Measurements from ENCODE around the gene RNASEH2A. TPM values are rescaled to one million over a fixed set of nuclear protein-coding genes. Genes with fewer than 3 reads are reported as not detected.

Gene RNASEH2A
- total RNA-seq, 4 donors from 2014 or later = 7.1 to 19.2 (median 14.9) TPM

DNA sequence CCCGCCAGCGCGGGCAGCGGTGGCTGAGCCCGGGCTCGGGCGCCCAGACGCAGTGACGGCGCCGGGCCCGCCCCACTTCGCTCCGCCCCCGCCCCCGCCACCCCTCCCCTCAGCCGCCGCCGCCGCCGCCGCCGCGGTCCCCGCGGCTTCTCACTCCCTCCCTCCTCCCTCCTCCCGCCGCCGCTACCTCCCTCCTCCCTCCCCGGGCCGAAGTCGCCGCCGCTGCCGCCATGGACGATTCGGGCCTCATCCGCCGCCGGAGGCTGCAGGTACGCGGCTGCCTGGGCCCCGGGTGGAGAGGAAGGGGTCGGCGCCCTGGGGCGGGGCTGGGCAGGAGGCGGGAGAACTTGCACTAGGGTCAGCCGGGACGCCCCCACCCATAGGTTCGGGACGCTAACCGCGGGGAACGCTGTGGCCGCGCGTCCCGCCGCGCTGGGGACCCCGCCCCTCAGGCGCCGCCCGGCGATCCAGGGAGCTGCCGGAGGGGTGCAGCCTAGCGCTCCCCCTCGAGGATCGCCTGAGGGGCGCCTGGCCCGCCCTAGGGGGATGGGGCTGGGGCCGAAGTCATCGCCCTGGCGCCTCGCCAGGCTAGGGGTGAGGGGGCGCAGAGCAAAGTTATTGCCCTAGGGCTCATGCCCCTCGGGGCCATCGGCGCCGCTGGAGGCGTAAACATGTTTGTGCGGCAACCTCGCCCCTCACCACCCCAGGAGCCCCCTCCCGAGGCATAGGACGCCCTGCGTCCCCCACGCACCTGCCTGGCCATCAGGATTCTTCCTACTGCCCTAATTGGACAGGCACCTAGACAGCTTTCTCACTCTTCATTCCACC is 27.6 kb downstream of the RNASEH2A start:
- no peak overlapping the region for H3K27ac ChIP-seq
- no peak for DNase-seq
- H3K4me3 ChIP-seq = peak overlapping the region; percentile 18 to 70 (median 41)
- WGBS, 2 donors = 0% methylated on average over 3 to 4 of the region's 87 CpGs
- no peak for TF ChIP-seq POLR2A (IDR thresholded peaks at IDR 0.05)
- TF ChIP-seq, protein P1, sequence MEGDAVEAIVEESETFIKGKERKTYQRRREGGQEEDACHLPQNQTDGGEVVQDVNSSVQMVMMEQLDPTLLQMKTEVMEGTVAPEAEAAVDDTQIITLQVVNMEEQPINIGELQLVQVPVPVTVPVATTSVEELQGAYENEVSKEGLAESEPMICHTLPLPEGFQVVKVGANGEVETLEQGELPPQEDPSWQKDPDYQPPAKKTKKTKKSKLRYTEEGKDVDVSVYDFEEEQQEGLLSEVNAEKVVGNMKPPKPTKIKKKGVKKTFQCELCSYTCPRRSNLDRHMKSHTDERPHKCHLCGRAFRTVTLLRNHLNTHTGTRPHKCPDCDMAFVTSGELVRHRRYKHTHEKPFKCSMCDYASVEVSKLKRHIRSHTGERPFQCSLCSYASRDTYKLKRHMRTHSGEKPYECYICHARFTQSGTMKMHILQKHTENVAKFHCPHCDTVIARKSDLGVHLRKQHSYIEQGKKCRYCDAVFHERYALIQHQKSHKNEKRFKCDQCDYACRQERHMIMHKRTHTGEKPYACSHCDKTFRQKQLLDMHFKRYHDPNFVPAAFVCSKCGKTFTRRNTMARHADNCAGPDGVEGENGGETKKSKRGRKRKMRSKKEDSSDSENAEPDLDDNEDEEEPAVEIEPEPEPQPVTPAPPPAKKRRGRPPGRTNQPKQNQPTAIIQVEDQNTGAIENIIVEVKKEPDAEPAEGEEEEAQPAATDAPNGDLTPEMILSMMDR (IDR thresholded peaks at IDR 0.05) = no peak
- no peaks in the 10 kb centered on the region for H3K36me3 ChIP-seq
- H3K9me3 ChIP-seq = no peaks in the 10 kb centered on the region
- peaks cover 22 to 100% (median 35%) of the 10 kb centered on the region in 4 donors for H3K27me3 ChIP-seq
- intact Hi-C loops (cut with DNase I) = no loop called here
- peaks cover 9 to 55% (median 21%) of the 10 kb centered on the region in 3 donors for H3K4me1 ChIP-seq

DNA sequence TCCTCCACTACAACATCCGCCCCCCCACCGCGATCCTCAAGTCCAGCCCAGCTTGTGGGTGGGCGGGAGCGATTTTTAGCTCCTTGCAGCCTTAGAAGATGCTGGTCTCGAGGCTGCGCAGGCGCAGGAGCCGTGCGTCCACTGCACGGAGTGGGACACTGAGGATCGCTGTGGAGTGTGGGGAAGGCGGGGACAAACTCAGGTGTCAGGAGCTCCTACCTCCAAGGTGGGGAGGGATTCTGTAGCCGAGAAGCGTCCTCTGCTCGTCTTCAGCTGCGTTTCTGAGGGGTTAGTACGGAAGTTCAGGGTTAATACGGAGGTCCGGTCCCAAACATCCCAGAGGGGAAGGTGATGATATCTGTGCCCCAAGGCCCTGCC is 28.2 kb downstream of the RNASEH2A start, which contains the start of gene RTBDN:
Gene RTBDN (minus strand): TSS at position 14 of the 378 bp plus-strand sequence. CDS start 4,600 bp downstream, outside the sequence.
- Histone ChIP-seq H3K4me1 (peaks cover 10 to 57% (median 22%) of the 10 kb centered on the region in 3 donors), H3K27ac (no peak within 1 kb of the TSS), H3K27me3 (peaks cover 22 to 100% (median 36%) of the 10 kb centered on the region in 4 donors), H3K9me3 (no peaks in the 10 kb centered on the region), H3K36me3 (no peaks in the 10 kb centered on the region), H3K4me3 (peak within 1 kb of the TSS; percentile 18 to 70 (median 41))
- intact Hi-C loops (cut with DNase I) = no loop called here
- no peak for DNase-seq
- TF ChIP-seq POLR2A (IDR thresholded peaks at IDR 0.05) = no peak
- TF ChIP-seq, protein P1 (IDR thresholded peaks at IDR 0.05) = no peak
- 13 to 20% methylated on average over 2 to 16 of the region's 20 CpGs for WGBS, 2 donors

DNA sequence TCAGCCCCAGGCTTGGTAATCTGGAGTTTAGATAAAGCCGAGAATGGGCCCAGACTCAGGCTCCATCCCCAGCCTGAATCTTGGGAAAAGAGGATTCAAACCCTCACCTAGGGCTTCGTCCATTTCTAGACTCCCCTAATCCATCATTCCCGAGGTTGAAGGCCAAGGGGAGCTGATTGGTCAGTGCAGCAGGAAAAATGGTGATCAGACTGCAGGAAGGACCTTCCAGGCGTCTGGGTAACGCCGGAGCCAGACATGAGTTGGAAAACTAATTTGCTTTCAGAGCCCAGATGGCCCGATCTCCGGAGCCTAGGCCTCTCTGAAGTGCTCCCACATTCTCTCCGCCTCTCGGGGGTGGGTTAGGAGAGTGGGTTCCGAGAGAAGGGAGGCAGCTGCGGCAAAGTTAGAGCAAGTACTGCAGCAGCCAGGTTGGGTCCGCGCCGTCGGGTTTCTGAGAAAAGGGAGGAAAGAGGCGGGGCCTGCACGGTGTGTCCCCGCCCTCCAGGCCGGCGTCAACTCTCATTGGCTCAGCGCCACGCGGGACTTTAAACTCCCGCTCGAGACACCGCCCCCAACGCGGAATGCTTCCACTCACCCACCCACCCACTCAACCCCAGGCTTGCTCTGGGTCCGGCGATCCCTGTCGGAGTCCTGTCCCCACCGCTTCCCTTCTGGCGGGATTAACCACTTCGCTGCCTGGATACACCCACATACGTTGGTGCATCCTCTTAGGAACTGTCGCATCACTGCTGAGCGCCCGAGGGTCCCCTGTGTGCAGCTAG is 28.8 kb downstream of the RNASEH2A start:
- DNase-seq = no peak
- TF ChIP-seq POLR2A (IDR thresholded peaks at IDR 0.05) = no peak
- TF ChIP-seq, protein P1 (IDR thresholded peaks at IDR 0.05) = no peak
- 10 to 15% methylated on average over 15 to 19 of the region's 39 CpGs for WGBS, 2 donors
- Histone ChIP-seq H3K4me3 (no peak overlapping the region), H3K4me1 (peaks cover 10 to 58% (median 22%) of the 10 kb centered on the region in 3 donors), H3K27me3 (peaks cover 22 to 100% (median 37%) of the 10 kb centered on the region in 4 donors), H3K36me3 (no peaks in the 10 kb centered on the region), H3K27ac (no peak overlapping the region), H3K9me3 (no peaks in the 10 kb centered on the region)
- intact Hi-C loops (cut with DNase I) = no loop called here

DNA sequence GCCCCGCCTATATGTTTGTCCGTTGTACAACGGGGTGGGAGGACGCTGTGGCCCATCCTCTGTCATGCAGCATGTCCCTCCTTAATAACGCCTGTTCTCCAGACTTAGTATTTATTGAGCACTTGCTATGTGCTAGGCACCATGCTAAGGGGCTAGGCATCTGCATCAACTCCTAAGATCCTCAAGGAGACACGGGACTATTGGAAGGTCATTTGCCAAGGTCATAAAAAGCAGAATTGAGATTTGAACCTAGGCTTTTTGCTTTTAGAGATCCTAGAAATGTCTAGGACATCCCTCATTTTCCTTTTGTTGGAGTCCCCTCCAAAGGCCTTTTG is 30.1 kb downstream of the RNASEH2A start:
- Histone ChIP-seq H3K4me3 (no peak overlapping the region), H3K9me3 (no peaks in the 10 kb centered on the region), H3K27me3 (peaks cover 22 to 100% (median 41%) of the 10 kb centered on the region in 4 donors), H3K27ac (no peak overlapping the region), H3K36me3 (no peaks in the 10 kb centered on the region), H3K4me1 (peaks cover 15 to 71% (median 28%) of the 10 kb centered on the region in 3 donors)
- TF ChIP-seq, protein P1 (IDR thresholded peaks at IDR 0.05) = no peak
- TF ChIP-seq POLR2A (IDR thresholded peaks at IDR 0.05) = no peak
- DNase-seq = no peak
- intact Hi-C loops (cut with DNase I) = no loop called here
- 7 to 13% methylated on average over 3 to 6 of the region's 6 CpGs for WGBS, 2 donors

DNA sequence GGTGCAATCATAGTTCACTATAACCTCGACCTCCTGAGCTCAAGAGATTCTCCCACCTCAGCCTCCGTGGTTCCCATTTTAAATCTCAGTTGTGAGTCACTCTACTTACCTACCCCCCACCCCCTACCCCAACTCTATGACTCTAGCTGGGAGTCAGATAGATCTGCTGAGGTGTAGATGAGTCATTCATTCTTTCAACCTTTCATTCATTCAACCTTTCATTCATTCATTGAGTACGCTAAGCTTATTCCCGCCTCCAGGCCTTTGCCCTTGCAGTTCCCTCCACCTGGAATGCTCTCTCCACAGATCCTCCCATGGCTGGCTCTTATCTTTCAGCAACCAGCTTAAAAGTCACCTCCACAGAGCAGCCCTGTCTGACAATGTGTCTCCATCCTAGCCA is 30.8 kb downstream of the RNASEH2A start:
- no peak overlapping the region for H3K4me3 ChIP-seq
- no peak for TF ChIP-seq POLR2A (IDR thresholded peaks at IDR 0.05)
- TF ChIP-seq, protein P1 (IDR thresholded peaks at IDR 0.05) = no peak
- DNase-seq = no peak
- H3K27me3 ChIP-seq = peaks cover 20 to 100% (median 42%) of the 10 kb centered on the region in 4 donors
- peaks cover 15 to 72% (median 28%) of the 10 kb centered on the region in 3 donors for H3K4me1 ChIP-seq
- intact Hi-C loops (cut with DNase I) = no loop called here
- no peaks in the 10 kb centered on the region for H3K36me3 ChIP-seq
- 32 to 61% methylated on average over 4 of the region's 4 CpGs for WGBS, 2 donors
- no peaks in the 10 kb centered on the region for H3K9me3 ChIP-seq
- H3K27ac ChIP-seq = no peak overlapping the region
